GM23338 (cell line): ENCODE measurements around the gene PGAP3. TPM values are rescaled to one million over a fixed set of nuclear protein-coding genes. Genes with fewer than 3 reads are reported as not detected.

ENCODE experiments used
- ATAC-seq: fragments of 200-7000 bp; cut with Tn5 transposase; 3 replicates; pipeline ENCODE4 v1.9.1; 2020
- DNase-seq: peaks from one replicate; pipeline ENCODE4 v3.0.0-alpha.2; 2015; ENCODE audit warnings: low spot score
- H2AFZ ChIP-seq: fragments of 200-600 bp; sonication (generic); 2 replicates; pipeline ENCODE4 v1.8.0; 2016; ENCODE audit warnings: antibody characterized with exemption, mild to moderate bottlenecking, moderate library complexity
- H3F3A ChIP-seq: fragments of 200-600 bp; sonication (generic); replicated peaks from 2 replicates; pipeline ENCODE4 v1.8.0; 2017; ENCODE audit warnings: antibody characterized with exemption, mixed run types, low read depth
- H3K27ac ChIP-seq: fragments of 200-600 bp; sonication (generic); 2 replicates; pipeline ENCODE4 v1.6.1; 2016; ENCODE audit warnings: low read depth
- H3K27me3 ChIP-seq: fragments of 200-600 bp; sonication (generic); 2 replicates; pipeline ENCODE4 v1.8.0; 2016; ENCODE audit warnings: mild to moderate bottlenecking, mixed run types, moderate library complexity; ENCODE audit not compliant: insufficient read depth
- H3K36me3 ChIP-seq: fragments of 200-600 bp; sonication (generic); 2 replicates; pipeline ENCODE4 v1.8.0; 2016; ENCODE audit warnings: mild to moderate bottlenecking; ENCODE audit not compliant: insufficient read depth
- H3K4me1 ChIP-seq: fragments of 200-600 bp; sonication (generic); 2 replicates; pipeline ENCODE4 v1.8.0; 2016; ENCODE audit warnings: mild to moderate bottlenecking, moderate library complexity; ENCODE audit not compliant: insufficient read depth
- H3K4me2 ChIP-seq: fragments of 200-600 bp; sonication (generic); 2 replicates; pipeline ENCODE4 v1.7.1; 2017; ENCODE audit warnings: mixed run types
- H3K4me3 ChIP-seq: fragments of 200-600 bp; sonication (generic); 2 replicates; pipeline ENCODE4 v1.6.1; 2016; ENCODE audit warnings: mixed run types
- H3K79me2 ChIP-seq: fragments of 200-600 bp; sonication (generic); replicated peaks from 2 replicates; pipeline ENCODE4 v1.8.0; 2017; ENCODE audit warnings: mild to moderate bottlenecking; ENCODE audit not compliant: insufficient read depth
- H3K9me2 ChIP-seq: fragments of 200-600 bp; sonication (generic); 2 replicates; pipeline ENCODE4 v1.8.0; 2017; ENCODE audit not compliant: insufficient read depth
- H4K20me1 ChIP-seq: fragments of 200-600 bp; sonication (generic); replicated peaks from 2 replicates; pipeline ENCODE4 v1.8.0; 2017; ENCODE audit warnings: mild to moderate bottlenecking; ENCODE audit not compliant: insufficient read depth
- H3K27ac Mint-ChIP-seq: 2 replicates; pipeline ENCODE4 v1.8.0; 2020; ENCODE audit warnings: inconsistent platforms, mild to moderate bottlenecking, moderate library complexity, mixed read lengths
- H3K27me3 Mint-ChIP-seq: 3 replicates; pipeline ENCODE4 v1.8.0; 2022; ENCODE audit warnings: low read depth, mild to moderate bottlenecking, moderate library complexity, mixed read lengths, inconsistent platforms; ENCODE audit not compliant: insufficient read depth, poor library complexity
- H3K36me3 Mint-ChIP-seq: 3 replicates; pipeline ENCODE4 v1.8.0; 2021; ENCODE audit warnings: low read depth, mild to moderate bottlenecking, inconsistent platforms, moderate library complexity, mixed read lengths
- H3K4me1 Mint-ChIP-seq: 3 replicates; pipeline ENCODE4 v1.8.0; 2020; ENCODE audit warnings: mild to moderate bottlenecking, inconsistent platforms, mixed read lengths
- H3K4me3 Mint-ChIP-seq: 3 replicates; pipeline ENCODE4 v1.8.0; 2021; ENCODE audit warnings: moderate library complexity, mild to moderate bottlenecking, inconsistent platforms, mixed read lengths
- H3K9me3 Mint-ChIP-seq: 3 replicates; pipeline ENCODE4 v1.8.0; 2020; ENCODE audit warnings: moderate library complexity, mild to moderate bottlenecking, inconsistent platforms, mixed read lengths
- CREB1 ChIP-seq: fragments of 250-450 bp; sonication (Bioruptor Pico); IDR thresholded peaks from 2 replicates; pipeline ENCODE4 v1.5.0; 2020; ENCODE audit warnings: low read depth, mild to moderate bottlenecking, moderate library complexity
- CTCF ChIP-seq, 2 experiments: fragments of 200-600 bp in 1 of 2; sonication (generic) in 1 of 2; conservative IDR thresholded peaks; 2 replicates each; pipeline versions ENCODE4 v1.5.1 to v1.6.1; 2016 to 2017; ENCODE audit warnings: antibody characterized with exemption in 2 of 2, low read depth in 2 of 2, mild to moderate bottlenecking in 2 of 2, moderate library complexity in 1 of 2
- EZH2 ChIP-seq: fragments of 200-600 bp; sonication (generic); IDR thresholded peaks from one replicate; pipeline ENCODE4 v1.8.0; 2017; ENCODE audit warnings: antibody characterized with exemption, mild to moderate bottlenecking, low read depth; ENCODE audit not compliant: unreplicated experiment
- EZH2phosphoT487 ChIP-seq: fragments of 200-600 bp; sonication (generic); IDR thresholded peaks from one replicate; pipeline ENCODE4 v1.8.1; 2018; ENCODE audit warnings: antibody characterized with exemption; ENCODE audit not compliant: unreplicated experiment
- JUNB ChIP-seq: IDR thresholded peaks from one replicate; pipeline ENCODE4 v1.6.1; 2016; ENCODE audit warnings: antibody characterized with exemption; ENCODE audit not compliant: unreplicated experiment
- NANOG ChIP-seq: IDR thresholded peaks from 2 replicates; pipeline ENCODE4 v1.6.1; 2016; ENCODE audit warnings: antibody characterized with exemption, borderline replicate concordance
- POLR2AphosphoS5 ChIP-seq: IDR thresholded peaks from 2 replicates; pipeline ENCODE4 v1.6.1; 2016; ENCODE audit warnings: antibody characterized with exemption, low read depth
- REST ChIP-seq: IDR thresholded peaks from one replicate; pipeline ENCODE4 v1.6.1; 2018; ENCODE audit warnings: antibody characterized with exemption; ENCODE audit not compliant: unreplicated experiment
- STAT1 ChIP-seq: IDR thresholded peaks from one replicate; pipeline ENCODE4 v1.6.1; 2016; ENCODE audit warnings: antibody characterized with exemption; ENCODE audit not compliant: unreplicated experiment
- ZNF114 ChIP-seq: fragments of 250-450 bp; sonication (Bioruptor Pico); IDR thresholded peaks from 2 replicates; pipeline ENCODE4 v1.5.0; 2020; ENCODE audit warnings: mild to moderate bottlenecking, moderate library complexity
- ZNF331 ChIP-seq: fragments of 250-450 bp; sonication (Bioruptor Pico); IDR thresholded peaks from 2 replicates; pipeline ENCODE4 v1.5.0; 2020; ENCODE audit warnings: low read depth, mild to moderate bottlenecking, moderate library complexity
- ZNF462 ChIP-seq: fragments of 250-450 bp; sonication (Bioruptor Pico); IDR thresholded peaks from 2 replicates; pipeline ENCODE4 v1.5.0; 2020; ENCODE audit warnings: mild to moderate bottlenecking, moderate library complexity
- polyA plus RNA-seq: library from polyadenylated mRNA; unstranded; fragments of >200 nt; fragmentation: Nextera tagmentation; extraction: Ambion mirVana; gene quantifications from 2 replicates; pipeline ENCODE4 v1.2.1, GENCODE V29; 2016
- total RNA-seq: library from RNA; depleted of rRNA; stranded (reverse); fragments of >200 nt; shearing (Covaris generic); gene quantifications from 2 replicates; pipeline ENCODE4 v1.2.3, GENCODE V29; 2014
- TF ChIP-seq, protein P1 (sequence below): IDR thresholded peaks from 2 replicates; pipeline ENCODE4 v1.6.1; 2016; ENCODE audit warnings: antibody characterized with exemption

The PGAP3 gene
- total and polyA plus RNA-seq, 2 experiments from 2014 or later = 7.0 to 10.7 TPM

DNA sequence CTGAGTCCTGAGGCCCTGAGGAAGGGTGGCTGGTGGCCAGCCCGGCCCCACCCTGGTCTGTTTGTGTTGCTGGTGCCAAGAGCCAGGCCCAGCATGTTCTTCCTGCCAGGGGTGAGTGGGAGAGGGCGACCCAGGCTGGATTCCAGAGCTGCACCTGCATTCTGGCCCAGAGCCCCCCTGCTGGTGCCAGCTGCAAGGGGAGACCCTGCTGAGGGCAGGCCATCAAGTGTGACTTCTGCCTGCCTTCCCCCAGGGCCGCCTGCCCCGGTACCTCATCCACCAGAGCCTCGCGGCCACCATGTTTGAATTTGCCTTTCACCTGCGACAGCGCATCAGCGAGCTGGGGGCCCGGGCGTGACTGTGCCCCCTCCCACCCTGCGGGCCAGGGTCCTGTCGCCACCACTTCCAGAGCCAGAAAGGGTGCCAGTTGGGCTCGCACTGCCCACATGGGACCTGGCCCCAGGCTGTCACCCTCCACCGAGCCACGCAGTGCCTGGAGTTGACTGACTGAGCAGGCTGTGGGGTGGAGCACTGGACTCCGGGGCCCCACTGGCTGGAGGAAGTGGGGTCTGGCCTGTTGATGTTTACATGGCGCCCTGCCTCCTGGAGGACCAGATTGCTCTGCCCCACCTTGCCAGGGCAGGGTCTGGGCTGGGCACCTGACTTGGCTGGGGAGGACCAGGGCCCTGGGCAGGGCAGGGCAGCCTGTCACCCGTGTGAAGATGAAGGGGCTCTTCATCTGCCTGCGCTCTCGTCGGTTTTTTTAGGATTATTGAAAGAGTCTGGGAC lies 25.1 kb downstream of the PGAP3 start:
- H3K4me1 Mint-ChIP-seq = peaks cover 48% of the 10 kb centered on the region
- no peak overlapping the region for H3K27ac Mint-ChIP-seq
- DNase-seq = peak; percentile 46
- Histone ChIP-seq H4K20me1 (no peaks in the 10 kb centered on the region; the same call in 1 of the 2 replicates), H3K79me2 (no peaks in the 10 kb centered on the region), H3K27ac (0 out of 2 replicates have a peak overlapping the region, but pooled peaks have one; percentile 59), H3K27me3 (peaks cover 21% of the 10 kb centered on the region), H3K4me2 (no peak overlapping the region), H2AFZ (no peak overlapping the region), H3K36me3 (no peaks in the 10 kb centered on the region), H3K9me2 (no peaks in the 10 kb centered on the region), H3K4me1 (peaks cover 42% of the 10 kb centered on the region), H3F3A (peaks cover 3% of the 10 kb centered on the region), H3K4me3 (peak overlapping the region; percentile 51; the same call in 1 of the 2 replicates)
- no peaks in the 10 kb centered on the region; the same call in 2 of the 3 replicates for H3K9me3 Mint-ChIP-seq
- H3K4me3 Mint-ChIP-seq = no peak overlapping the region
- peaks cover 15% of the 10 kb centered on the region for H3K27me3 Mint-ChIP-seq
- TF ChIP-seq STAT1 = no peak
- TF ChIP-seq ZNF331 (CRISPR knock-in tag) = no peak
- TF ChIP-seq NANOG = no peak
- TF ChIP-seq ZNF114 (CRISPR knock-in tag) = no peak
- no peak for TF ChIP-seq EZH2phosphoT487
- no peak for TF ChIP-seq REST
- no peak for TF ChIP-seq JUNB
- TF ChIP-seq POLR2AphosphoS5 = no peak
- no peak for TF ChIP-seq CTCF (conservative IDR thresholded peaks at IDR 0.05; ENCODE audit: low read depth in 2 of 2)
- no peak for TF ChIP-seq CREB1 (CRISPR knock-in tag)
- no peak for TF ChIP-seq ZNF462 (CRISPR knock-in tag)
- TF ChIP-seq, protein P1, sequence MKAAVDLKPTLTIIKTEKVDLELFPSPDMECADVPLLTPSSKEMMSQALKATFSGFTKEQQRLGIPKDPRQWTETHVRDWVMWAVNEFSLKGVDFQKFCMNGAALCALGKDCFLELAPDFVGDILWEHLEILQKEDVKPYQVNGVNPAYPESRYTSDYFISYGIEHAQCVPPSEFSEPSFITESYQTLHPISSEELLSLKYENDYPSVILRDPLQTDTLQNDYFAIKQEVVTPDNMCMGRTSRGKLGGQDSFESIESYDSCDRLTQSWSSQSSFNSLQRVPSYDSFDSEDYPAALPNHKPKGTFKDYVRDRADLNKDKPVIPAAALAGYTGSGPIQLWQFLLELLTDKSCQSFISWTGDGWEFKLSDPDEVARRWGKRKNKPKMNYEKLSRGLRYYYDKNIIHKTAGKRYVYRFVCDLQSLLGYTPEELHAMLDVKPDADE = no peak
- no peak for TF ChIP-seq EZH2
- peaks cover 14% of the 10 kb centered on the region; the same call in 2 of the 3 replicates for H3K36me3 Mint-ChIP-seq
- ATAC-seq = no peak
